DND-41 (cell line): Measurements from ENCODE around the gene PTPRK.

ENCODE experiments used
- EZH2 ChIP-seq: IDR thresholded peaks from 3 replicates; pipeline ENCODE4 v1.6.1; 2012; ENCODE audit warnings: borderline replicate concordance, low read depth, mild to moderate bottlenecking, moderate library complexity, low read length, inconsistent platforms; ENCODE audit not compliant: severe bottlenecking
- TF ChIP-seq, protein P1 (sequence below): IDR thresholded peaks from 2 replicates; pipeline ENCODE4 v1.5.1; 2012; ENCODE audit warnings: borderline replicate concordance, low read length, moderate library complexity, mild to moderate bottlenecking; ENCODE audit not compliant: poor library complexity, severe bottlenecking; ENCODE audit errors: extremely low read depth

GRCh38 chr6:128446497-128446896, 73.9 kb downstream of the PTPRK start:
- TF ChIP-seq, protein P1, sequence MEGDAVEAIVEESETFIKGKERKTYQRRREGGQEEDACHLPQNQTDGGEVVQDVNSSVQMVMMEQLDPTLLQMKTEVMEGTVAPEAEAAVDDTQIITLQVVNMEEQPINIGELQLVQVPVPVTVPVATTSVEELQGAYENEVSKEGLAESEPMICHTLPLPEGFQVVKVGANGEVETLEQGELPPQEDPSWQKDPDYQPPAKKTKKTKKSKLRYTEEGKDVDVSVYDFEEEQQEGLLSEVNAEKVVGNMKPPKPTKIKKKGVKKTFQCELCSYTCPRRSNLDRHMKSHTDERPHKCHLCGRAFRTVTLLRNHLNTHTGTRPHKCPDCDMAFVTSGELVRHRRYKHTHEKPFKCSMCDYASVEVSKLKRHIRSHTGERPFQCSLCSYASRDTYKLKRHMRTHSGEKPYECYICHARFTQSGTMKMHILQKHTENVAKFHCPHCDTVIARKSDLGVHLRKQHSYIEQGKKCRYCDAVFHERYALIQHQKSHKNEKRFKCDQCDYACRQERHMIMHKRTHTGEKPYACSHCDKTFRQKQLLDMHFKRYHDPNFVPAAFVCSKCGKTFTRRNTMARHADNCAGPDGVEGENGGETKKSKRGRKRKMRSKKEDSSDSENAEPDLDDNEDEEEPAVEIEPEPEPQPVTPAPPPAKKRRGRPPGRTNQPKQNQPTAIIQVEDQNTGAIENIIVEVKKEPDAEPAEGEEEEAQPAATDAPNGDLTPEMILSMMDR: no peak
- no peak for TF ChIP-seq EZH2
